RCC 7860 (cell line): ENCODE results near the gene ABCA3.

ENCODE experiments used
- DNase-seq: peaks from one replicate; pipeline ENCODE4 v3.0.0-alpha.2; 2015; ENCODE audit warnings: low spot score
- FAIRE-seq: peaks from 2 replicates; lab custom pipeline; 2012; peaks lifted over from hg19 to GRCh38; lab: Jason Lieb, UNC

Gene ABCA3

DNA sequence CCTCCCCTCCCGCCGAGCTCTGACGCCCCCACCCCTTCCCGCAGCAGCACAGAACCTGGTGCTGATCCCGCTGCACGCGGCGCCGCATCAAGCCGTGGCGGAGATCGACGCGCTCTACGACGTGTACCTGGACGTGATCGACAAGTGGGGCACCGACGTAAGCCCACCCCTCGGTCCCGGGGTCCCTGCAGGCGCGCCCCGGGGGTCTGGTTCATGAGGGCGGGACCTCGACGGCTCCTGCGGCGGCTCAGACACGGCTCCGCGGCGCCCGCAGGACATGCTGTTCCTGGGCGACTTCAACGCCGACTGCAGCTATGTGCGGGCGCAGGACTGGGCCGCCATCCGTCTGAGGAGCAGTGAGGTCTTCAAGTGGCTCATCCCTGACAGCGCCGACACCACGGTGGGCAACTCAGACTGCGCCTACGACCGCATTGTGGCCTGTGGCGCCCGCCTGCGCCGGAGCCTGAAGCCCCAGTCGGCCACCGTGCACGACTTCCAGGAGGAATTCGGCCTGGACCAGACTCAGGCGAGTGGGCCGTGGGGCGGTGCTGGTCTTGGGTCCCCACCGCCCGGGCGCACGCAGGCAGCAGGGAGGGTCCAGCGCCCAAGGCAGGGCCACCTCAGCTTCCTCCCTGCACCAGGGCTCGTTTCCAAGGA lies 102.9 kb downstream of the ABCA3 start:
- FAIRE-seq, result no peak
- no peak for DNase-seq

DNA sequence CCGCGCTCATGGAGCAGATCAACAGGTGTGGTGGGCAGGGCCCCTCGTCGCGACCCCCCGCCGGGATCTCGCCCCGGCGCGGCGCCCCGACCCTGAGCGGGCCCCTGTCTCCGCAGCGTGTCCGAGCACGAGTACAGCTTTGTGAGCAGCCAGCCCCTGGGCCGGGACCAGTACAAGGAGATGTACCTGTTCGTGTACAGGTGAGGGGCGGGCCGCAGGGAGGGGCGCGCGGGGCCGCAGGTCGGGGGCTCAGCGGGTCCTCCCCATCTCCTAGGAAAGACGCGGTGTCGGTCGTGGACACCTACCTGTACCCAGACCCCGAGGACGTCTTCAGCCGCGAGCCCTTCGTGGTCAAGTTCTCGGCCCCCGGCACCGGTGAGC lies 103.4 kb downstream of the ABCA3 start:
- FAIRE-seq, result no peak

DNA sequence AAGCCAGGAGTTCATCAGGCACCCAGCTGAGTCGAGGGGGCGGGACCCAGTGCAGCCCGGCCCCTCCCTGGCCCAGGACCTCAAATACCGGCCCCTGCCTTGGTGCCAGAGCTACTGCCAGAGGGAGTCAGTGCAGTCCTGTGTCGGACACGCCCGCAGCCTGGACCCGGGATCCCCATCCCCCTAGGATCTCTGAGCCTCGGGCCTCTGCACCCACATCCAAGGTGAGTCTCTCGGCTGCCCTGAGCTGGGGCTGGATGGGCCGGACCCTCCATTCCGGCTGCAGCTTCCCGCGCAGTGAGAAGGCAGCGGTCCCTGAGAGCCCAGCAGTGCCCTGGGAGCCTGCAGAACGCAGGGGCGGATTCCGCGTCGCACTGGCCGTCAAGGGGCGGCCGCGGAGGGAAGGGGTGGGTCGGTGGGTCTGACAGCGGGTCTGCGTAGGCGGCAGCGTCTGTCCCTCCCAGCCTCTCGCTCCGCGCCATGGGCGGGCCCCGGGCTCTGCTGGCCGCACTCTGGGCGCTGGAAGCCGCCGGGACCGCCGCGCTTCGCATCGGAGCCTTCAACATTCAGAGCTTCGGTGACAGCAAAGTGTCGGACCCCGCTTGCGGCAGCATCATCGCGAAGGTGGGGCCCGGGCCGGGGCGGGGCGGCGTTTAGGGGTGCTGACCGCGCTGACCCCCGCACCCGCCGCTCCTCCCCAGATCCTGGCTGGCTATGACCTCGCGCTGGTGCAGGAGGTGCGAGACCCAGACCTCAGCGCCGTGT lies 104.0 kb downstream of the ABCA3 start, which contains the start of gene DNASE1L2:
TSS of gene DNASE1L2 (plus strand) at position 108 of the 765 bp plus-strand sequence. CDS start at position 481, 373 bp downstream.
- DNase-seq (no peak), FAIRE-seq (no peak)

More for the DNA sequence above, 103.4 kb downstream of the ABCA3 start:
- no peak for DNase-seq

DNA sequence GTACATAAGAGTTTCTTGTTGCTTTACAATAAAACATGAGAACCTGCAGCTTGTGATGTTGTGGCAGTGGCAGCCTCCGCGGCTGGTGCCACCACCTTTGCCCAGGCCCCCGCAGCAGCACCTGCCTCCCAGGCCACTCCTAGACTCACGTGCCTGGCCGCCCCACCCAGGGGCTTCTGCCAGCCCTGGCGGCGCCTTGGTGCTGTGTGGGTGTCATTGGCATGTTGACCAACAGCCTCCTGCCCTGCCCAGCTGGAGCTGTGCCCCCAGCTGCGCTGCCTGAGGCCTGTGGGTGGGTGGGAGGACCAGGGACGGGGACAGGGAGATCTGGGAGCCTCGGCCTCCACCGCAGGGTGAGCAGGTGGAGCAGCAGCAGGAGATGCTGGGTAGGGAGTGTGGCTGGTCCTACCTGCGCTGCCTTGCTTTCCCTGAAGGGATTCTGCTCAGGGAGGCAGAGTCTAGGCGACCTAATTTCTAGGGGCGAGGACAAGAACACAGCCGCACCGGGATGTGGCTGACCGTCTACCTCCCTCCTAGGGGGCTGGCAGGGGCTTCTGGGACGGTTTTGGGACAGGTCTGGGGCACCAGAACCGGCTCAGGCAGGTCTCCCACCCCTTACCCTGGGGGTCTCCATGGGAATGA lies 104.7 kb downstream of the ABCA3 start:
- FAIRE-seq (no peak), DNase-seq (no peak)

DNA sequence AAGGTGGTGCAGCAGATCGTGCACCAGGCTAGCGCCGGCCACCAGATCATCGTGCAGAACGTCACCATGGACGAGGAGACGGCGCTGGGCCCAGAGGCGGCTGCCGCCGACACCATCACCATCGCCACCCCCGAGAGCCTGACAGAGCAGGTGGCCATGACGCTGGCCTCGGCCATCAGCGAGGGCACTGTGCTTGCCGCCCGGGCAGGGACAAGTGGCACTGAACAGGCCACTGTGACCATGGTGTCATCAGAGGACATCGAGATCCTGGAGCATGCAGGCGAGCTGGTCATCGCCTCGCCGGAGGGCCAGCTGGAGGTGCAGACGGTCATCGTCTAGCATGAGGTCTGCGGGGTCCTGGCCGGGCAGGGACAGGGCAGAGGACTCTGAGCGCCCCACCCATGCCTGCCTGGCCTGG lies 105.3 kb downstream of the ABCA3 start:
- no peak for DNase-seq
- FAIRE-seq, result no peak

DNA sequence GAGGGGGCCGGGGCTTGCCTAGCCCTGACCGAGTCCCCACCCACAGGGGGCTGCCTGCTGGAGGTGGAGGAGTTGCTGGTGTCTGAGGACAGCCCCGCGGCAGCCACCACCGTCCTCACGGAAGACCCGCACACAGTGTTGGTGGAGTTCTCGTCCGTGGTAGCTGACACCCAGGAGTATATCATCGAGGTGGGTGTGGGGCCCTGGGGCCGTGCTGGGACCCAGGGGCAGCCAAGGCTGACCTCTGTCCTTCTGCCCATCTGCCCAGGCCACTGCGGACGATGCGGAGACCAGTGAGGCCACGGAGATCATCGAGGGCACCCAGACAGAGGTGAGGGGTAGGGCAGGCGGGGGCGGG lies 105.7 kb downstream of the ABCA3 start:
- DNase-seq, result no peak
- FAIRE-seq, result no peak

DNA sequence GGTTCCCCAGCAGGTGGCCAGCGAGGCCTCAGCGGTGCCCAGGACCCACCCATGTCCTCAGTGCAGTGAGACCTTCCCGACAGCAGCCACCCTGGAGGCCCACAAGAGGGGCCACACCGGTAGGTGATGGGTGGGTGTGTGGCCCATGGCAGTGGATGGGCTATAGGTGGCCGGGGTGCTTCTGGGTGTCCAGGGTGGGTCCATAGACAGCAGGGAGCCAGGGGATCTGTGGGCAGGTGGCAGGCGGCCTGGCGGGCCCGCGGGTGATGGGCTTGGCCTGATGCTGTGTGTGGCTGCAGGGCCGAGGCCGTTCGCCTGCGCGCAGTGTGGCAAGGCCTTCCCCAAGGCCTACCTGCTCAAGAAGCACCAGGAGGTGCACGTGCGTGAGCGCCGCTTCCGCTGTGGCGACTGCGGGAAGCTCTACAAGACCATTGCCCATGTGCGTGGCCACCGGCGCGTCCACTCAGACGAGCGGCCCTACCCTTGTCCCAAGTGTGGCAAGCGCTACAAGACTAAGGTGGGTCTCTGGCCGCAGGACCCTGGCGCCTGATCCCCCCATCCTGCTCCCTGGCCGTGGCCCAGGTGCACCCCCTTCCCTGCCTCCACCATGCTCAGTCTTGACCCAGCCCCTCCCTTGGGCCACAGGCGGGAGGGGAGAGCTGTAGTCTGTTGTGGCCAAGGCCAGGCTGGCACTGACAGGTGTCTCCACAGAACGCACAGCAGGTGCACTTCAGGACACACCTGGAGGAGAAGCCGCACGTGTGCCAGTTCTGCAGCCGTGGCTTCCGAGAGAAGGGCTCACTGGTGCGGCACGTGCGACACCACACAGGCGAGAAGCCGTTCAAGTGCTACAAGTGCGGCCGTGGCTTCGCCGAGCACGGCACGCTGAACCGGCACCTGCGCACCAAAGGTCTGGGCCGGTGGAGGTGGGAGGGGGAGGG lies 106.4 kb downstream of the ABCA3 start:
- FAIRE-seq (no peak), DNase-seq (no peak)

DNA sequence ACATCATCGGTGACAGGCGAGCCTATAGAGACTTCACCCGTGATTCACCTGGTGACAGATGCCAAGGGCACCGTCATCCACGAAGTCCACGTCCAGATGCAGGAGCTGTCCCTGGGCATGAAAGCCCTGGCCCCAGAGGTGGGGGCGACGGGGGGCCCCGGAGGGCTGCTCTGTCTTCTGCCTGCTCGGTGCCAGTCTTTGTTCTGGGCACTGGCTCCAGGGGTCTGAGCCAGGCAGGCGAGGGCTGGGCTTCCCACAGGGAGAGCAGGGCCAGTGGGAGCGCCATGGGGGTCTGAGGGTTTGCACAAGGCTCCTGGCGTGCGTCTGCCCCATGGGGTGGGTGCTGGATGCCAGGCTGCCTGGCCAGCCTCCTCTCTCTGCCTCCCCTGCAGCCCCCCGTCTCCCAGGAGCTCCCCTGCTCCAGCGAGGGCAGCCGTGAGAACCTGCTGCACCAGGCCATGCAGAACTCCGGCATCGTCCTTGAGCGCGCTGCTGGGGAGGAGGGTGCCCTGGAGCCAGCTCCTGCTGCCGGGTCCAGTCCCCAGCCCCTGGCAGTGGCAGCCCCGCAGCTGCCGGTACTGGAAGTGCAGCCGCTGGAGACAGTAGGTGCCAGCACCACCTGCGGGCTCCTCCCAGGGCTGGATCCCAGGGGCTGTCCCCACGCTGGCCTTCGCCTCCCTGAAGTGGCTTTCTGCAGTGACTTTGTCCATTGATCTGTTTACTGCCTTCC lies 107.3 kb downstream of the ABCA3 start:
- FAIRE-seq (no peak), DNase-seq (no peak)

DNA sequence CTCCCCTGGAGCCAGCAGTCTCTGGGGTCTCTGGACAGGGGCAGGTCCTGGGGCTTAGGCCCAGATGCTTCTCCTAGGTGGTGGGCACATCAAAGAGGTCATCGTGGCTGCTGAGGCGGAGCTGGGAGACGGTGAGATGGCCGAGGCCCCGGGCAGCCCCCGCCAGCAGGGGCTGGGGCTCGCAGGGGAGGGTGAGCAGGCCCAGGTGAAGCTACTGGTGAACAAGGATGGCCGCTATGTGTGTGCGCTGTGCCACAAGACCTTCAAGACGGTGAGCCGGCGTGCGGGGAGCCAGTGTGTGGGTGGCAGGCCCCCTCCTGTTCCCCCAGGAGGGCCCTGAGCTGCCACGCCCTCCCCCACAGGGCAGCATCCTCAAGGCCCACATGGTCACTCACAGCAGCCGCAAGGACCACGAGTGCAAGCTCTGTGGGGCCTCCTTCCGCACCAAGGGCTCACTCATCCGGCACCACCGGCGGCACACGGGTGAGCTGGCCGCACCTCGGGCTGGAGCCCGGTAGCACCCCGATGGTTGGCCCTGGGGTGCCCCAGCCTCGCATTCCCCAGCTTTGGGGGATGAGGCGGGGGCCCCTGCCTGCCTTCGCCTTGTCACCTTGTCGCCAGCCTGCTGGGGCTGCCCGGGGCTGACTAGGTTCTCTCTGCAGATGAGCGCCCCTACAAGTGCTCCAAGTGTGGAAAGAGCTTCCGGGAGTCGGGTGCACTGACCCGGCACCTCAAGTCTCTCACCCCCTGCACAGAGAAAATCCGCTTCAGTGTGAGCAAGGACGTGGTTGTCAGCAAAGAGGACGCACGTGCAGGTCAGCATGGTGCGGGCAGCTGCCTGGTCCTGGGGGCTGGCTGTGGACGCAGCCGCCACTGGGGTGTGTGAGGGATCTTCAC lies 108.2 kb downstream of the ABCA3 start:
- DNase-seq (no peak), FAIRE-seq (no peak)

DNA sequence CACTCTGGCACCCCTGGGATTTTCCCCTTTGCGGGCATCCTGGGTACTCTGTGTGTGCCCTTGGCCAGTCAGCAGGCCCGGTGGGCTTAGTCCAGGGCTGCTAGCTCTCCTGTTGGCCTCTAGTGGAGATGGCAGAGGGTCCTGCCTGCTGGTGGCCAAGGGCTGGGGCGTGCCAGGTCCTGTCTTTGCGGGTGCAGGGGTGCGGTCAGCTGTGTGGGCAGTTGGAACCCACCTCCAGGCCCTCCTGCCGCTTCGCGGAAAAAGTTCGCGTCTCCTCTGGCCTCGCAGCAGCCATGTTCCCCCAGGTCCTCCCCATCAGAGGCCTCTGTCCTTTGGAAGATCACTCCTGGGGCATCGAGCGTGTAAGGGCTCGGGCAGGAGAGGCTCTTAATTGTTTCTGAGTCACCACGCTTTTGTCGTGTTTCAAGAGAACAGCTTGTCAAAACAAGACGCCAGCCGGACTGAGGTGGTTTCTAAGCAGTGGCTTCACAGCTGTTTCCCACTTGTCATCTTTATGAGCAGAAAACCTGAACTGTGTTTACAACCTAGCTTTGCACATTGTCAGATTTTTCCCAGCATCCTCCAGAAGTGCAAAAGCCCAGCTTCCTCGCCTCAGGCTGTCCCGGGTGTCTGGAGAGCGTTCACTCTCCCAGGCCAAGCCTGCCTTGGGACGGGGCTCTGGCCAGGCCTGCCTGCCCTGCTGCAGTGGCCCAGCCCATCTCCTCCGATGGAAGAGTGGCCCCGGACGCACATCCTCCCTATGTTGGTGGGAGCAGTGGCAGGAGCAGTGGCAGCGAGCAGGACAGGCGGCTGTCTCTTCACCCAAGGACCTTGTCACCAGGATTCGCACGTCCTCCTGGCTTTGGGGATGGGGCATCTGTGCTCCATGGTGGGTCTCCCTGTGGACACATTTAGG lies 109.3 kb downstream of the ABCA3 start:
- FAIRE-seq (no peak), DNase-seq (no peak)

DNA sequence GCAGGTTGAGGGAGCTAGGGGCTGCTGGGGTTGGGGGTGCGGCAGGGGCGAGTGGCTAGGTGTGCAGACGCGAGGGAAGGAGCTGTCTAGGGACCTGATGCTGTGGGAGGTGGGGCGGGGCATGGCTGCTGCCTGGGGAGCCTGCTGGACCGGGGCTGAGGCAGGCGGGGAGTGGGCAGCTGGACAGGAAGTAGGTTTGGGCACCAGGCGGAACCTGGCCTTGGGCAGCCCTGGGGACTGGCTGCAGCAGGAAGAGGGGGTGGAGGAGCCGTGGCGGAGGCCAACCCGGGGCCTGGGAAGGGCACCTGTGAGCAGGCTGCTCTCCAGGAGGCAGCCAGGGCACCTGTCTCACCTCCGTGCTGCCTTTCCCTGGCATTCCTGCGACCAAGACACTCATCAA lies 110.2 kb downstream of the ABCA3 start:
- DNase-seq (no peak), FAIRE-seq (no peak)

DNA sequence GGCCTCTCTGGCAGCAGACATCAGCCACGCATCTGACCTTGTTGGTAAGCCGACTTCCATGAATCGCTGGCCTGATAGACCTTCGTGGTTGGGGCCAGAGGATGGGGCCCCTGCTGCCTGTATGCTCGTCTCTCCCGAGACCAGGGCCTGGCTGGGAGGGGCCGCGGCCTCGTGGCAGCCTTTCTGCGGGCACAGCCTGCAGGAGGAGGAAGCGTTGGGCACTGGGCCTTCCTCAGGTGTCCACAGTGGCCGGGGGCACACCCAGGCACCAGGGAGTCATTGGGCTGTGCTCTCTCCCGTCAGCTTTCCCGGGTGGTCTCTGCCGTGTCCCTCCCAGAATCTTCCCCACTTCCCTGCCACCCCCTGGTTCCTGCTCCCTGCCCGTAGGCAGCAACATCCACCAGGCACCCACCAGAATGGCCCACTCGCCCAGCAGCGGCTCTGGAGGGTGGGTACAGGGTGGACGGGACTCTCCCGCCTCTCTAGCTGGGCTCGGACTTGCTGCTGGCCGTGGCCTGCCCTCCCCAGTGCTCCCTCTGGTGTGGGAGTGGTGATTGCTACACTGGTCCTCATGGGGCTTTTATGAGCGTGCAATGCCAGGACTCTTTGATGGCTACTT lies 110.8 kb downstream of the ABCA3 start:
- no peak for FAIRE-seq
- no peak for DNase-seq

DNA sequence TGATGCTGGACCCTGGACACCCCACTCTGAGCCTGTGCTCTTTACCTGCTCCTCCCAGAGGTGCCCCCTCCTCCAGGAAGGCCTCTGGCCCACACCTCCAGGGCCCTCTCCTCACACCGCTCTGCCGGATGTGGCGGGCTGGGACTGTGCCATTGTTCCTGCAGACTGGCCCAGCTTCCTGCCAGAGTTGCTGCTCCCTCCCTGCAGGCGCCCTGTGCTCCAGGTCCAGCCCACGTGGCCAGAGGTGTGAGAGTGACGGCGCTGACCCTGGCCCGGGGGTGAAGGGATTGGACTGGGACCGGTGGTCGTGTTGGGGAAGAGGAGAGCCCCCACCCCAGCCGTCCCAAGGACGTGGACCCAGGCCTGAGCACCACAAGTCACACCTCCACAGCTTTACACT lies 111.4 kb downstream of the ABCA3 start:
- DNase-seq (no peak), FAIRE-seq (no peak)

DNA sequence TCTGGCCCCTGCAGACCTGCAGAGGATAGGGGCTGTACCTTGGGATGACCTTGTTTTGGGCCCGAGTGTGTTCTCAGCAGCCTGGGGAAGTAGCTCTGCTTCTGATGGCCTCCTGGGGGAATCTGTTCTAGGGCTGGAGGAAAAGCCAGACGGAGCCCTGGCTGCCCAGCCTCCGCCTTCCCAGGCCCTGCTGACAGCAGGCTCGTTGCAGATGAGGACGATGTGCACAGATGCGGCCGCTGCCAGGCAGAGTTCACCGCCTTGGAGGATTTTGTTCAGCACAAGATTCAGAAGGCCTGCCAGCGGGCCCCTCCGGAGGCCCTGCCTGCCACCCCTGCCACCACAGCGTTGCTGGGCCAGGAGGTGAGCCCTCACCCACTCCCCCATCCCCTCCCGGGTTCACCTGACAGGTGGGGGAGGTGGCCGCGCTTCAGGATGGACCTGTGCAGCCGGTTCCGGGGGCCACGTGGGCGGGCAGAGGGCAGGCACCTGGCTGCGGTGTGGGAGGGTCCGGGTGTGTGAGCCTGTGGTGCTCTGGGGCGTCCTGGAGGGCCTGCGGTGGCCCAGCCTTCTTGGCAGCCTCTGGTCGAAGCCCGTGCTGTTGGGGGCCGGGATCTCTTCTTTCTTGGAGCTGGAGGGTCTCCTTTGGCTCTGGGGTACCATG lies 112.2 kb downstream of the ABCA3 start:
- DNase-seq (no peak), FAIRE-seq (no peak)

DNA sequence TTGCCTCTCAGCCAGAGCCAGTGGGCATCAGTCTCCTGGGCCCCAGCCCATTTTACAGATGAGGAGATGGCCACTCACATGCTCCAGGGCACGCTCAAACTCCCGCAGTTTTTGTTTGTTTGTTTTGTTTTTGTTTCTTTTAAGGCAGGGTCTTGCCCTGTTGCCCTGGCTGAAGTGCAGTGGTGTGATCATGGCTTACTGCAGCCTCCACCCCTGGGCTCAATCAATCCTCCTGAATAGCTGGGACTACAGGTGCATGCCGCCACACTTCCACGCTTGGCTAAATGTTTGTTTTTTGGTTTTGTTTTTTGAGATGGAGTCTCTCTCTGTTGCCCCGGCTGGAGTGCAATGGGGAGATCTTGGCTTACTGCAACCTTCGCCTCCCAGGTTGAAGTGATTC lies 113.6 kb downstream of the ABCA3 start:
- no peak for FAIRE-seq

DNA sequence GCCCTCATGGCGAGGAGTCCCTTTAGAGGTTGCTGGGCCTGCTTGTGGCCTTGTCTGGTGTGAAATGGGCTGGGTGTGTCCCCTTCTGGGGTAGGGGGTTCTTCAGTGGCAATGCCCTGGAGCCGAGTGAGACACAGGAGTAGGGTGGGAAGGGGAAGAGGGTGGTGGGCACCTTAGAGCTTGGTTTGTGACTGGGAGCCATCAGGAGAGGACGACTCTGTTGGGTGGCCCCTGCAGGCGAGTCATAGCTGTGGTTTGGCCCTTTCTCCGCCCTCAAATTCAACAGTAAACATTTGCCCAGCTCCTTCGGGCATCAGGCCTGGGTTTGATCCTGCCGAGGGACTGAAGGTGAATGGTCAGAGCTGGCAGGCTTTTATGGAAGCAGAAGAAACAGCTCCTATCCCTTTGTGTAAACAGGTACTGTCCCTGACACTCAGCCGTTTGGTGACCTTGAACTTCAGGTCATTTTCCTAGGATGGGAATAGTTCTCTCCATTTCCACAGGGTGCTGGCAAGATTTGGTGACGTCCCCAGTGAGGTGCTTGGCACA lies 114.2 kb downstream of the ABCA3 start:
- DNase-seq (no peak), FAIRE-seq (no peak)

More for the DNA sequence above, 113.6 kb downstream of the ABCA3 start:
- no peak for DNase-seq
